Urothelium cell line (cell line): ENCODE measurements around the gene LDLRAD4.

Experiments used
- DNase-seq: peaks from one replicate; pipeline ENCODE4 v3.0.0; 2011; ENCODE audit warnings: low spot score, mixed read lengths
- FAIRE-seq: peaks from 2 replicates; lab custom pipeline; 2011; peaks lifted over from hg19 to GRCh38; lab: Jason Lieb, UNC

Gene LDLRAD4

GRCh38 chr18:13493725-13494124, 275.2 kb downstream of the LDLRAD4 start:
- DNase-seq (no peak), FAIRE-seq (no peak)

GRCh38 chr18:13494871-13495445, 276.4 kb downstream of the LDLRAD4 start:
- FAIRE-seq, result peak; percentile 56
- DNase-seq, result no peak

- no peak for DNase-seq
- FAIRE-seq, result peak; percentile 59
Observed at GRCh38 chr18:13495961-13496360, 277.4 kb downstream of the LDLRAD4 start.

GRCh38 chr18:13496691-13497281, 278.2 kb downstream of the LDLRAD4 start:
- no peak for DNase-seq
- FAIRE-seq, result peak; percentile 71

- no peak for FAIRE-seq
- DNase-seq, result no peak
Observed at GRCh38 chr18:13499803-13500202, 281.2 kb downstream of the LDLRAD4 start.

- peak; percentile 91 for FAIRE-seq
- DNase-seq, result peak; percentile 88
Observed at GRCh38 chr18:13500227-13500865, 281.8 kb downstream of the LDLRAD4 start.

- peak; percentile 98 for FAIRE-seq
Observed at GRCh38 chr18:13500869-13501542, 282.4 kb downstream of the LDLRAD4 start.

GRCh38 chr18:13501543-13501887, 283.0 kb downstream of the LDLRAD4 start:
- peak; percentile 79 for DNase-seq
- FAIRE-seq, result peak; percentile 30

More at GRCh38 chr18:13500869-13501542, 282.4 kb downstream of the LDLRAD4 start:
- peak; percentile 99 for DNase-seq

- DNase-seq (no peak), FAIRE-seq (no peak)
Observed at GRCh38 chr18:13501891-13502290, 283.3 kb downstream of the LDLRAD4 start.

GRCh38 chr18:13502585-13502984, 284.0 kb downstream of the LDLRAD4 start:
- peak; percentile 63 for DNase-seq
- peak; percentile 99 for FAIRE-seq

- FAIRE-seq (peak; percentile 79), DNase-seq (no peak)
Observed at GRCh38 chr18:13503836-13504235, 285.3 kb downstream of the LDLRAD4 start.

GRCh38 chr18:13505780-13506345, 287.3 kb downstream of the LDLRAD4 start:
- no peak for DNase-seq
- FAIRE-seq, result peak; percentile 88

GRCh38 chr18:13510594-13510993, 292.0 kb downstream of the LDLRAD4 start:
- DNase-seq (no peak), FAIRE-seq (no peak)

- peak; percentile 13 for FAIRE-seq
- no peak for DNase-seq
Observed at GRCh38 chr18:13511961-13512577, 293.5 kb downstream of the LDLRAD4 start.

- no peak for DNase-seq
- peak; percentile 86 for FAIRE-seq
Observed at GRCh38 chr18:13513021-13513420, 294.5 kb downstream of the LDLRAD4 start.

GRCh38 chr18:13513481-13513880, 294.9 kb downstream of the LDLRAD4 start:
- no peak for FAIRE-seq
- no peak for DNase-seq

GRCh38 chr18:13514558-13514957, 296.0 kb downstream of the LDLRAD4 start:
- FAIRE-seq, result no peak

GRCh38 chr18:13516855-13517254, 298.3 kb downstream of the LDLRAD4 start:
- DNase-seq (no peak), FAIRE-seq (peak; percentile 68)

More at GRCh38 chr18:13514558-13514957, 296.0 kb downstream of the LDLRAD4 start:
- DNase-seq, result no peak

- FAIRE-seq, result peak; percentile 40
- DNase-seq, result no peak
Observed at GRCh38 chr18:13517369-13517768, 298.8 kb downstream of the LDLRAD4 start.

- FAIRE-seq (no peak), DNase-seq (no peak)
Observed at GRCh38 chr18:13518382-13518781, 299.8 kb downstream of the LDLRAD4 start.

GRCh38 chr18:13520306-13520705, 301.7 kb downstream of the LDLRAD4 start:
- DNase-seq (no peak), FAIRE-seq (peak; percentile 58)
